Stomach (tissue), 9 donors: ENCODE results near the gene COL27A1. TPM values are rescaled to one million over a fixed set of nuclear protein-coding genes. Genes with fewer than 3 reads are reported as not detected.

Source experiments
- DNase-seq, 2 donors: peaks; one replicate each; pipeline versions ENCODE4 v3.0.0 to v3.0.0-alpha.2; 2013 to 2019
- H3K27ac ChIP-seq, 5 donors: fragments of 200-600 bp in 4 of 5; sonication (generic) in 4 of 5; one replicate each; pipeline ENCODE4 v1.5.1; 2013 to 2019; ENCODE audit warnings: mild to moderate bottlenecking in 1 of 5, moderate library complexity in 1 of 5
- H3K27me3 ChIP-seq, 3 donors: fragments of 200-600 bp; sonication (generic); one replicate each; pipeline ENCODE4 v1.5.1; 2017 to 2019; ENCODE audit warnings: mixed run types in 1 of 3
- H3K36me3 ChIP-seq, 4 donors: fragments of 200-600 bp; sonication (generic); 1 replicate in 3 of 4; 2 replicates in 1 of 4; pipeline ENCODE4 v1.5.1; 2016 to 2019
- H3K4me1 ChIP-seq, 4 donors: fragments of 200-600 bp; sonication (generic); one replicate each; pipeline ENCODE4 v1.5.1; 2016 to 2019
- H3K4me3 ChIP-seq, 4 donors: fragments of 200-600 bp; sonication (generic) in 3 of 4; one replicate each; pipeline ENCODE4 v1.5.1; 2016 to 2019; ENCODE audit warnings: mild to moderate bottlenecking in 1 of 4
- H3K9me3 ChIP-seq, 4 donors: fragments of 200-600 bp; sonication (generic); one replicate each; pipeline ENCODE4 v1.5.1; 2016 to 2019
- CTCF ChIP-seq, 7 experiments: fragments of 450-650 bp in 4 of 7; fragments of 200-600 bp in 3 of 7; sonication (generic) in 3 of 7; IDR thresholded peaks; one replicate each; pipeline ENCODE4 v1.5.1; 2016 to 2019; ENCODE audit warnings: antibody characterized with exemption in 7 of 7, control low read depth in 2 of 7, mild to moderate bottlenecking in 1 of 7
- EP300 ChIP-seq: sonication (generic); formaldehyde crosslinking; IDR thresholded peaks from one replicate; pipeline ENCODE4 v1.6.1; 2017; ENCODE audit warnings: antibody characterized with exemption
- POLR2A ChIP-seq, 4 donors: fragments of 450-650 bp; IDR thresholded peaks; one replicate each; pipeline ENCODE4 v1.6.1; 2016; ENCODE audit warnings: antibody characterized with exemption in 4 of 4, control low read depth in 2 of 4, mild to moderate bottlenecking in 1 of 4, moderate library complexity in 1 of 4
- POLR2AphosphoS5 ChIP-seq, 3 donors: sonication (generic); formaldehyde crosslinking; IDR thresholded peaks; one replicate each; pipeline ENCODE4 v1.6.1; 2016; ENCODE audit warnings: antibody characterized with exemption in 3 of 3
- WGBS, 5 donors: extraction: QIAGEN DNeasy Blood & Tissue Kit in 3 of 5; methylation state at CpG; one replicate each; pipeline versions ENCODE4 v1.1.5 to v1.1.7; 2013 to 2018; 5-methylcytosine and 5-hydroxymethylcytosine counted together
- intact Hi-C: fragments of 100-400 bp; cut with DNase I; formaldehyde crosslinking; loops from one replicate; pipeline ENCODE4 v1.15.1; 2023; ENCODE audit warnings: low total_unique reads
- polyA plus RNA-seq, 3 donors: library from polyadenylated mRNA; stranded (reverse); fragments of 200-250 nt; gene quantifications; one replicate each; pipeline ENCODE4 v1.2.3, GENCODE V29; 2013
- total RNA-seq, 5 donors: library from RNA; depleted of rRNA; stranded (reverse); fragments of >200 nt; gene quantifications; one replicate each; pipeline versions ENCODE4 v1.1.0 to v1.2.3, GENCODE V29; 2014 to 2016
- donor health status: healthy with polysubstance abuse.
- donor health status: Bipolar disorder and iron deficiency.
- donor health status: healthy.

COL27A1 gene
- total and polyA plus RNA-seq, 8 donors: 2.9 to 26.3 (median 8.2) TPM

- intact Hi-C loops: no loop called here
- H3K4me1 ChIP-seq: no peaks in the 10 kb centered on the region
- H3K9me3 ChIP-seq: no peaks in the 10 kb centered on the region
- no peaks in the 10 kb centered on the region for H3K27me3 ChIP-seq
- no peak overlapping the region for H3K4me3 ChIP-seq
- peaks cover 0 to 5% (median 1%) of the 10 kb centered on the region in 4 donors for H3K36me3 ChIP-seq
- 64 to 87% (median 83%) methylated on average over 7 to 15 of the region's 15 CpGs for WGBS, 5 donors
- no peak for DNase-seq
- no peak for TF ChIP-seq POLR2AphosphoS5 (IDR thresholded peaks at IDR 0.05)
- TF ChIP-seq POLR2A (IDR thresholded peaks at IDR 0.05): no peak
- no peak overlapping the region for H3K27ac ChIP-seq
Observed at GRCh38 chr9:114264806-114265550, 109.6 kb downstream of the COL27A1 start.

DNA sequence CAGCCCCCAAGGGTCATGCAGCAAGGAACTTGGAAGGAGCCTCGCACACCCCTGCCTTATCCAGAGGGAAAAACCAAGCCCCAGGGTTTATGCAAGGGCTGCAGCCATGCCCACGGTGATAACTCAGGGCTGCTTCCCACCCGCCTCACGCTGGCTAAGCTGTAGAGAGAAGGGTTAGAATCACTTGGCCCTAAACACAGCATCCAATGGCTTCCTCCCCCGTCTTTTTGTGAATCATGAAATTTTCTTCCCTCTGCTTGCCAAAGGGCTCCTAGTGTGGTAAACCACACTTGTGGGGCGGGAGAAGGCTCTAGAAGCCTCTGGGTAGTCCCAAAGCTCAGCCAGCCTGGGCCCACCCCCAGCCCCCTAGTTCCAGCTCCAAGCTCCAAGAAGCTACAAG, 111.6 kb downstream of the COL27A1 start:
- Histone ChIP-seq H3K4me1 (no peaks in the 10 kb centered on the region), H3K27ac (no peak overlapping the region), H3K27me3 (no peaks in the 10 kb centered on the region), H3K4me3 (no peak overlapping the region), H3K9me3 (no peaks in the 10 kb centered on the region), H3K36me3 (peaks cover 0 to 5% (median 1%) of the 10 kb centered on the region in 4 donors)
- WGBS, 5 donors: 74 to 85% (median 81%) methylated on average over 5 to 6 of the region's 6 CpGs
- intact Hi-C loops: no loop called here
- TF ChIP-seq POLR2AphosphoS5 (IDR thresholded peaks at IDR 0.05) (no peak), CTCF (IDR thresholded peaks at IDR 0.05) (no peak), EP300 (no peak), POLR2A (IDR thresholded peaks at IDR 0.05) (no peak)
- DNase-seq: no peak

- 79 to 90% (median 84%) methylated on average over 8 to 9 of the region's 9 CpGs for WGBS, 5 donors
- Histone ChIP-seq H3K4me1 (no peaks in the 10 kb centered on the region), H3K36me3 (peaks cover 0 to 10% (median 1%) of the 10 kb centered on the region in 4 donors), H3K27me3 (no peaks in the 10 kb centered on the region), H3K9me3 (no peaks in the 10 kb centered on the region), H3K27ac (no peak overlapping the region), H3K4me3 (no peak overlapping the region)
- intact Hi-C loops: no loop called here
- no peak for DNase-seq
- TF ChIP-seq EP300 (no peak), POLR2AphosphoS5 (IDR thresholded peaks at IDR 0.05) (no peak), CTCF (IDR thresholded peaks at IDR 0.05) (no peak), POLR2A (IDR thresholded peaks at IDR 0.05) (no peak)
Observed at GRCh38 chr9:114269023-114269422, 113.7 kb downstream of the COL27A1 start.

GRCh38 chr9:114270120-114270975, 115.0 kb downstream of the COL27A1 start:
- no peak for TF ChIP-seq POLR2A (IDR thresholded peaks at IDR 0.05)
- no peak for TF ChIP-seq CTCF (IDR thresholded peaks at IDR 0.05)
- no peak for TF ChIP-seq POLR2AphosphoS5 (IDR thresholded peaks at IDR 0.05)
- TF ChIP-seq EP300: no peak
- no peak overlapping the region for H3K4me3 ChIP-seq
- DNase-seq: no peak
- no peaks in the 10 kb centered on the region for H3K27me3 ChIP-seq
- WGBS, 5 donors: 69 to 93% (median 79%) methylated on average over 5 to 8 of the region's 8 CpGs
- intact Hi-C loops: loop anchor here (10.0 kb wide), 1 partner anchor 106 kb away; no protein-coding TSS in a partner anchor
- H3K27ac ChIP-seq: no peak overlapping the region
- H3K36me3 ChIP-seq: peaks cover 0 to 10% (median 1%) of the 10 kb centered on the region in 4 donors
- H3K4me1 ChIP-seq: no peaks in the 10 kb centered on the region
- no peaks in the 10 kb centered on the region for H3K9me3 ChIP-seq
